Measurements from ENCODE around the gene RBM26. TPM values are rescaled to one million over a fixed set of nuclear protein-coding genes. Genes with fewer than 3 reads are reported as not detected.
A peak's percentile ranks its signal among the peaks of the same experiment; 100 is the strongest.

Gene RBM26
- polyA plus RNA-seq, 1 of the 3 experiments (the other 2 are of a cell fraction), result 12.5 TPM

GRCh38 chr13:79452239-79452913, 46.3 kb upstream of the RBM26 start:
- CTCF ChIA-PET, result interaction anchor here (0.9 kb wide), 1 partner anchor 28 kb away, joined by 3 read pairs; no protein-coding TSS in a partner anchor
- 78% methylated on average over 3 of the region's 3 CpGs for WGBS (ENCODE audit: low lambda C conversion rate)
- no peaks in the 10 kb centered on the region for H3K36me3 ChIP-seq (replicated peaks in 1 of 2; ENCODE audit: control insufficient read depth in 1 of 2, insufficient read depth in 2 of 2, low read length in 1 of 2)
- TF ChIP-seq, protein P1, sequence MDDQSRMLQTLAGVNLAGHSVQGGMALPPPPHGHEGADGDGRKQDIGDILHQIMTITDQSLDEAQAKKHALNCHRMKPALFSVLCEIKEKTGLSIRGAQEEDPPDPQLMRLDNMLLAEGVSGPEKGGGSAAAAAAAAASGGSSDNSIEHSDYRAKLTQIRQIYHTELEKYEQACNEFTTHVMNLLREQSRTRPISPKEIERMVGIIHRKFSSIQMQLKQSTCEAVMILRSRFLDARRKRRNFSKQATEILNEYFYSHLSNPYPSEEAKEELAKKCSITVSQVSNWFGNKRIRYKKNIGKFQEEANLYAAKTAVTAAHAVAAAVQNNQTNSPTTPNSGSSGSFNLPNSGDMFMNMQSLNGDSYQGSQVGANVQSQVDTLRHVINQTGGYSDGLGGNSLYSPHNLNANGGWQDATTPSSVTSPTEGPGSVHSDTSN (IDR thresholded peaks at IDR 0.05), result no peak
- TF ChIP-seq NRF1 (IDR thresholded peaks at IDR 0.05; ENCODE audit: low read depth, low read length) (no peak), FOXM1 (IDR thresholded peaks at IDR 0.05; ENCODE audit: low read depth) (no peak), FOSL2 (IDR thresholded peaks at IDR 0.05; ENCODE audit: borderline replicate concordance, low read depth) (no peak), YY1 (IDR thresholded peaks at IDR 0.05; ENCODE audit: low read depth) (no peak), IRF3 (IDR thresholded peaks at IDR 0.05; ENCODE audit: low read depth, low read length) (no peak), RFX5 (IDR thresholded peaks at IDR 0.05; ENCODE audit: low read length) (no peak), RXRA (IDR thresholded peaks at IDR 0.05; ENCODE audit: borderline replicate concordance, low read depth) (no peak), EZH2phosphoT487 (IDR thresholded peaks at IDR 0.05; ENCODE audit: borderline replicate concordance, low read depth) (no peak), USF1 (IDR thresholded peaks at IDR 0.05; ENCODE audit: borderline replicate concordance, low read depth) (no peak), RCOR1 (IDR thresholded peaks at IDR 0.05; ENCODE audit: low read length) (no peak), SMC3 (IDR thresholded peaks at IDR 0.05; ENCODE audit: low read depth, low read length) (no peak), GABPA (IDR thresholded peaks at IDR 0.05; ENCODE audit: low read depth) (no peak), JUND (IDR thresholded peaks at IDR 0.05) (no peak), TEAD4 (IDR thresholded peaks at IDR 0.05; ENCODE audit: borderline replicate concordance, insufficient read depth) (no peak), NFIC (IDR thresholded peaks at IDR 0.05; ENCODE audit: borderline replicate concordance) (no peak), FOXJ3 (CRISPR knock-in tag; IDR thresholded peaks at IDR 0.05) (no peak), MEF2A (IDR thresholded peaks at IDR 0.05; ENCODE audit: borderline replicate concordance, low read depth) (no peak)
- TF ChIP-seq, protein P2, sequence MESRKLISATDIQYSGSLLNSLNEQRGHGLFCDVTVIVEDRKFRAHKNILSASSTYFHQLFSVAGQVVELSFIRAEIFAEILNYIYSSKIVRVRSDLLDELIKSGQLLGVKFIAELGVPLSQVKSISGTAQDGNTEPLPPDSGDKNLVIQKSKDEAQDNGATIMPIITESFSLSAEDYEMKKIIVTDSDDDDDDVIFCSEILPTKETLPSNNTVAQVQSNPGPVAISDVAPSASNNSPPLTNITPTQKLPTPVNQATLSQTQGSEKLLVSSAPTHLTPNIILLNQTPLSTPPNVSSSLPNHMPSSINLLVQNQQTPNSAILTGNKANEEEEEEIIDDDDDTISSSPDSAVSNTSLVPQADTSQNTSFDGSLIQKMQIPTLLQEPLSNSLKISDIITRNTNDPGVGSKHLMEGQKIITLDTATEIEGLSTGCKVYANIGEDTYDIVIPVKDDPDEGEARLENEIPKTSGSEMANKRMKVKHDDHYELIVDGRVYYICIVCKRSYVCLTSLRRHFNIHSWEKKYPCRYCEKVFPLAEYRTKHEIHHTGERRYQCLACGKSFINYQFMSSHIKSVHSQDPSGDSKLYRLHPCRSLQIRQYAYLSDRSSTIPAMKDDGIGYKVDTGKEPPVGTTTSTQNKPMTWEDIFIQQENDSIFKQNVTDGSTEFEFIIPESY (IDR thresholded peaks at IDR 0.05; ENCODE audit: borderline replicate concordance, low read depth), result no peak
- TF ChIP-seq, protein P3, sequence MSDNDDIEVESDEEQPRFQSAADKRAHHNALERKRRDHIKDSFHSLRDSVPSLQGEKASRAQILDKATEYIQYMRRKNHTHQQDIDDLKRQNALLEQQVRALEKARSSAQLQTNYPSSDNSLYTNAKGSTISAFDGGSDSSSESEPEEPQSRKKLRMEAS (IDR thresholded peaks at IDR 0.05; ENCODE audit: low read depth), result no peak
- H3F3A ChIP-seq (replicated peaks; ENCODE audit: insufficient read depth), result peaks cover 8% of the 10 kb centered on the region
- peak overlapping the region; percentile 64 for H2AFZ ChIP-seq (ENCODE audit: low read depth)
- peak overlapping the region; percentile 42; the same call in 1 of the 2 replicates for H3K9ac ChIP-seq
- peak overlapping the region; percentile 61; the same call in 1 of the 2 replicates for H3K4me2 ChIP-seq
- H3K9me3 ChIP-seq, result no peaks in the 10 kb centered on the region
- peaks cover 3 to 4% of the 10 kb centered on the region in 2 experiments; a peak in 3 of 4 replicates for H3K4me1 ChIP-seq (ENCODE audit: control insufficient read depth in 1 of 2, insufficient read depth in 2 of 2, low read depth in 1 of 2, low read length in 1 of 2)
- peak overlapping the region in 1 of 2 experiments; percentile 86; a peak in 2 of 4 replicates for H3K27ac ChIP-seq (ENCODE audit: low read depth in 2 of 2, low read length in 1 of 2)
- H3K4me3 ChIP-seq (ENCODE audit: low read depth in 2 of 2, low read length in 1 of 2), result no peak overlapping the region; a peak in 1 of 4 replicates
- no peaks in the 10 kb centered on the region for H3K79me2 ChIP-seq (ENCODE audit: insufficient read depth)
- no peaks in the 10 kb centered on the region for H3K27me3 ChIP-seq (ENCODE audit: insufficient read depth)
- no peaks in the 10 kb centered on the region for H3K9me2 ChIP-seq
- DNase-seq, result no peak
- POLR2A ChIA-PET, result no interaction called here
- no peaks in the 10 kb centered on the region for H4K20me1 ChIP-seq (ENCODE audit: insufficient read depth)

Data from SK-N-SH (cell line).